Left cardiac atrium (tissue), 4 donors: Measurements from ENCODE around the gene PROKR1. TPM values are rescaled to one million over a fixed set of nuclear protein-coding genes. Genes with fewer than 3 reads are reported as not detected.
"Not testable (repeated sequence)": the region's sequence is repeated elsewhere in the genome, so short reads cannot be mapped to it uniquely, and the experiment has no call there.

Experiments
- ATAC-seq, 2 donors: fragments of 200-7000 bp; cut with Tn5 transposase; one replicate each; pipeline ENCODE4 v1.9.1; 2020; ENCODE audit warnings: mild to moderate bottlenecking in 2 of 2, moderate library complexity in 2 of 2
- DNase-seq: peaks from one replicate; pipeline ENCODE4 v3.0.0-alpha.2; 2020
- intact Hi-C, 2 donors: fragments of 100-400 bp; cut with DNase I; formaldehyde crosslinking; loops; one replicate each; pipeline versions ENCODE4 v1.14.1 to v1.15.1; 2022 to 2023
- total RNA-seq, 2 donors: library from RNA; stranded (reverse); fragmentation: NEBNext Ultra II Directional; extraction: Animal tissue kit (Norgen Biotek cat#: 25700); gene quantifications; one replicate each; pipeline ENCODE4 v1.2.1, GENCODE V29; 2021
- donor health status: DM: no; HTN: yes; CAD: no.
- donor health status: DM: no; HTN: yes; CAD: no; lungs with severe emphysema.
- donor health status: DM: yes; HTN: yes; CAD: no.
- donor health status: Dilated cardiomyopathy.

The PROKR1 gene
- total RNA-seq, 2 donors from 2014 or later = 0.12 TPM; not detected in 1

GRCh38 chr2:68650645-68651044, 7.3 kb downstream of the PROKR1 start:
- intact Hi-C loops = no loop called here
- no peak for ATAC-seq
- DNase-seq = no peak

- DNase-seq = no peak
- intact Hi-C loops = no loop called here
- ATAC-seq = no peak
Observed at GRCh38 chr2:68653034-68653433, 9.7 kb downstream of the PROKR1 start.

GRCh38 chr2:68653538-68653982, 10.2 kb downstream of the PROKR1 start:
- peak; percentile 59 to 87 for ATAC-seq
- intact Hi-C loops = no loop called here

GRCh38 chr2:68658266-68658665, 14.9 kb downstream of the PROKR1 start:
- ATAC-seq (no peak), DNase-seq (no peak)
- intact Hi-C loops = no loop called here

More at GRCh38 chr2:68653538-68653982, 10.2 kb downstream of the PROKR1 start:
- peak; percentile 45 for DNase-seq

GRCh38 chr2:68659081-68659480, 15.7 kb downstream of the PROKR1 start:
- intact Hi-C loops = no loop called here
- DNase-seq (no peak), ATAC-seq (no peak)

GRCh38 chr2:68660658-68661057, 17.3 kb downstream of the PROKR1 start:
- ATAC-seq (no peak), DNase-seq (no peak)
- intact Hi-C loops = no loop called here

GRCh38 chr2:68662466-68662865, 19.1 kb downstream of the PROKR1 start:
- ATAC-seq (no peak), DNase-seq (no peak)
- intact Hi-C loops = no loop called here

GRCh38 chr2:68663371-68664156, 20.2 kb downstream of the PROKR1 start:
- no peak for DNase-seq
- no peak for ATAC-seq
- intact Hi-C loops = no loop called here

GRCh38 chr2:68667371-68667770, 24.0 kb downstream of the PROKR1 start:
- ATAC-seq (no peak), DNase-seq (no peak)
- intact Hi-C loops = no loop called here

- intact Hi-C loops = no loop called here
- DNase-seq (no peak), ATAC-seq (no peak)
Observed at GRCh38 chr2:68669651-68670050, 26.3 kb downstream of the PROKR1 start.

- ATAC-seq = no peak
- intact Hi-C loops = no loop called here
- no peak for DNase-seq
Observed at GRCh38 chr2:68671961-68672360, 28.6 kb downstream of the PROKR1 start.

GRCh38 chr2:68673631-68674030, 30.3 kb downstream of the PROKR1 start:
- intact Hi-C loops = no loop called here
- ATAC-seq (no peak), DNase-seq (no peak)

- intact Hi-C loops = no loop called here
- DNase-seq (no peak), ATAC-seq (no peak)
Observed at GRCh38 chr2:68675470-68675869, 32.1 kb downstream of the PROKR1 start.

- intact Hi-C loops, DNase-seq, ATAC-seq: not testable (repeated sequence)
Observed at GRCh38 chr2:68677837-68678236, 34.5 kb downstream of the PROKR1 start.

- peak; percentile 45 for DNase-seq
- ATAC-seq, intact Hi-C loops: not testable (repeated sequence)
Observed at GRCh38 chr2:68679166-68679916, 36.0 kb downstream of the PROKR1 start.

- intact Hi-C loops, DNase-seq, ATAC-seq: not testable (repeated sequence)
Observed at GRCh38 chr2:68679917-68680267, 36.5 kb downstream of the PROKR1 start.

- no peak for ATAC-seq
- DNase-seq = no peak
- intact Hi-C loops = no loop called here
Observed at GRCh38 chr2:68684197-68684596, 40.8 kb downstream of the PROKR1 start.

GRCh38 chr2:68686178-68686577, 42.8 kb downstream of the PROKR1 start:
- intact Hi-C loops = no loop called here
- ATAC-seq (no peak), DNase-seq (no peak)

GRCh38 chr2:68687018-68687417, 43.6 kb downstream of the PROKR1 start:
- intact Hi-C loops = no loop called here

More at GRCh38 chr2:68687018-68687417, 43.6 kb downstream of the PROKR1 start:
- ATAC-seq (no peak), DNase-seq (no peak)
